ENCODE results near the gene ST3GAL4.

DNA sequence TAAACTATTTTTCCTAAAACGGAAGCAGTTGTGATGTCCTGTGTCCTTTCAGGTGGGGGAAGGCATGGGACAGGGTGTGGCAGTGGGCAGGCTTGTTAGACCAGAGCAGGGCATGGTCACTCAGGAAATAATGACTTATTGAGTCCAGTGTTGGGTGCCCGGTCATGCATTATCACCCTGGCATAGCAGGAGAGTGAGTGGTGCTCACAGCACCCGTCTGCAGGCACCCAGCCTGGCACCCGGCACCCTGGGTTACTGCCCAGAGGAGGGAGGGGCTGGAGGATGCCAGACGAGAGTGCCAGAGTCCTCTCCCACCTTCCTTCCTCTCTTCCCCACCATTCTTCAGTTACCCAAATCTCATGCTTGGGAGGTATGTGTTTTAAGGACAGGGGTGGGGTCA lies 59.1 kb downstream of the ST3GAL4 start:
- no peak for TF ChIP-seq FOXS1 (CRISPR knock-in tag; IDR thresholded peaks at IDR 0.05)
- no peak for TF ChIP-seq POLR2A (IDR thresholded peaks at IDR 0.05; ENCODE audit: low read length)
- no peak for TF ChIP-seq CBX8 (IDR thresholded peaks at IDR 0.05)
- TF ChIP-seq EP300 (IDR thresholded peaks at IDR 0.05), result no peak
- TF ChIP-seq CTCF (IDR thresholded peaks at IDR 0.05), result no peak
- TF ChIP-seq, protein P1, sequence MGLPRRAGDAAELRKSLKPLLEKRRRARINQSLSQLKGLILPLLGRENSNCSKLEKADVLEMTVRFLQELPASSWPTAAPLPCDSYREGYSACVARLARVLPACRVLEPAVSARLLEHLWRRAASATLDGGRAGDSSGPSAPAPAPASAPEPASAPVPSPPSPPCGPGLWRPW (IDR thresholded peaks at IDR 0.05), result no peak
- no peak for TF ChIP-seq RCOR1 (IDR thresholded peaks at IDR 0.05; ENCODE audit: low read depth, low read length)
- TF ChIP-seq RAD21 (conservative IDR thresholded peaks at IDR 0.05 in 1 of 2, IDR thresholded peaks at IDR 0.05 in 1 of 2), result no peak
- TF ChIP-seq, protein P2, sequence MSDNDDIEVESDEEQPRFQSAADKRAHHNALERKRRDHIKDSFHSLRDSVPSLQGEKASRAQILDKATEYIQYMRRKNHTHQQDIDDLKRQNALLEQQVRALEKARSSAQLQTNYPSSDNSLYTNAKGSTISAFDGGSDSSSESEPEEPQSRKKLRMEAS (IDR thresholded peaks at IDR 0.05), result no peak
- no peak for TF ChIP-seq BHLHE40 (IDR thresholded peaks at IDR 0.05; ENCODE audit: low read depth, low read length)
- TF ChIP-seq SMC3 (IDR thresholded peaks at IDR 0.05), result no peak
- TF ChIP-seq MYC (IDR thresholded peaks at IDR 0.05; ENCODE audit: borderline replicate concordance, low read length), result no peak
- TF ChIP-seq REST (IDR thresholded peaks at IDR 0.05), result no peak
- no peak for TF ChIP-seq GATA3 (IDR thresholded peaks at IDR 0.05; ENCODE audit: borderline replicate concordance)

Data from A549 (cell line).